Measurements from ENCODE around the gene CCDC15.
A peak's percentile ranks its signal among the peaks of the same experiment; 100 is the strongest.
"Not testable (repeated sequence)": the region's sequence is repeated elsewhere in the genome, so short reads cannot be mapped to it uniquely, and the experiment has no call there.

Gene CCDC15

DNA sequence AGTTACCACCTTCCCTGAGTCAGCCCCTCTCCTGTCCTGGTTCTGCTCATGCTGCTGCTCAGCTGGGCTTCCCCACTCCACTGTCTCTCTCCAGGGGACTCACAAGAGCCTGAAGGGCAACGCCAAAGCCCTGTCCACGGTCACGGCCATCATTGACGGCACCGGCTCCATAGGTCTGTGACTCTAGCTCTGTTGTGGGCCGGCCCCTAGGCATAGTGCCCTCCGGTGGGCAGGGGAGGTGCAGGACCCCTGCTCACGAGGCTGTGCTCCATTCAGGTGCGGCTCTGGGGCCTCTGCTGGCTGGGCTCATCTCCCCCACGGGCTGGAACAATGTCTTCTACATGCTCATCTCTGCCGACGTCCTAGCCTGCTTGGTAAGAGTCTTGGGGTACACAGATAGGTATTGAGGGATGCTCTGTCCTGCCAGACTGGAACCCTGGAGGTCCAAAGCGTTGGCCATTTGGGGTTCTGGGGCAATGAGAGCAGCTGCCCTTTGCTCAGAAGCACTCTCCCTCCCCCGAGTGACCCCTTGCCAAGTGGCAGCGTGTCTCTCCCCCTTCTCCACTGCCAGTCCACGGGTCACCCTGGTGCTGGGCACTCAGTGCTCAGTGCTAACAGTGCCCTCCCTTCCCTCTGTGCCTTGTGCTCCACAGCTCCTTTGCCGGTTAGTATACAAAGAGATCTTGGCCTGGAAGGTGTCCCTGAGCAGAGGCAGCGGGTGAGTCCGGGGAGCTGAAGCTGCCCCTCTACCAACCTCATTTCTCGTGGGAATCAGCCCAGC, 131.5 kb downstream of the CCDC15 start:
- peaks cover 37% of the 10 kb centered on the region for H3K36me3 ChIP-seq (ENCODE audit: low read depth)

DNA sequence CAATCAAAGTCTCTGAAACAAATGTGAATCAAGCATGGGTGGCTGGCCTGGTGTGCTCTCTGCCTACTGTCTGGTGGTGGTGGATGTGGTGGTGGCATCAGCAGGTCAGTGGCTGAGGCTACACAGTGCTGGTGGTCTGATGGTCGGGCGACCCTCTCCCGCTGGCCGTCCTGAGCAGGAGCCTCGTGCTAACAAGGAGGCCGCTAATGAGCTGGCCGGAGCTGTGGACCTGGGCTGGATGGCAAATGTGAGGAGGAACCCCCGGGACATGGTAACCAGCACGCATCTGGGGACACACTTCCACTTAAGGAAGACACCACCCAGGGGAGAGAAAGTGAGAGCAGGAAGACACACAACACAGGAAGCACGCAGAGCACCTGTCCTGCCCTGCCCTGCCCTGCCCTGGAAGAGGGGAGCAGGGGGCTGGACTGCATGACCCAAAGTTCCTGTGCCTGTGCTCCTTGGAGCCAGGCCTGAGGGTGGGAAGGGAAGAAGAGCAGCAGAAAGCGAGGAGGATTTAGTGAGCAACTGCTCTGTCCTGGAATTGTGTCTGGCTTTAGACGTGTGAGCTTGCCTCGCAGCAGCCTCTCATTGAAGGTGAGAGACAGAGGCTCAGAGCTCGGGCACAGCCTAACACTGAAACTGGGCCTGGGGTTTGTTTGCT, 132.8 kb downstream of the CCDC15 start:
- Histone ChIP-seq H3K36me3 (ENCODE audit: low read depth) (peaks cover 37% of the 10 kb centered on the region), H3K27ac (ENCODE audit: poor library complexity, severe bottlenecking) (peak overlapping the region; percentile 16), H3K4me3 (ENCODE audit: severe bottlenecking) (no peak overlapping the region), H3K9me3 (ENCODE audit: severe bottlenecking) (no peaks in the 10 kb centered on the region), H3K27me3 (ENCODE audit: insufficient read depth, poor library complexity, severe bottlenecking) (no peaks in the 10 kb centered on the region), H3K4me1 (ENCODE audit: insufficient read depth, poor library complexity, severe bottlenecking) (peaks cover 25% of the 10 kb centered on the region)
- TF ChIP-seq, protein P1, sequence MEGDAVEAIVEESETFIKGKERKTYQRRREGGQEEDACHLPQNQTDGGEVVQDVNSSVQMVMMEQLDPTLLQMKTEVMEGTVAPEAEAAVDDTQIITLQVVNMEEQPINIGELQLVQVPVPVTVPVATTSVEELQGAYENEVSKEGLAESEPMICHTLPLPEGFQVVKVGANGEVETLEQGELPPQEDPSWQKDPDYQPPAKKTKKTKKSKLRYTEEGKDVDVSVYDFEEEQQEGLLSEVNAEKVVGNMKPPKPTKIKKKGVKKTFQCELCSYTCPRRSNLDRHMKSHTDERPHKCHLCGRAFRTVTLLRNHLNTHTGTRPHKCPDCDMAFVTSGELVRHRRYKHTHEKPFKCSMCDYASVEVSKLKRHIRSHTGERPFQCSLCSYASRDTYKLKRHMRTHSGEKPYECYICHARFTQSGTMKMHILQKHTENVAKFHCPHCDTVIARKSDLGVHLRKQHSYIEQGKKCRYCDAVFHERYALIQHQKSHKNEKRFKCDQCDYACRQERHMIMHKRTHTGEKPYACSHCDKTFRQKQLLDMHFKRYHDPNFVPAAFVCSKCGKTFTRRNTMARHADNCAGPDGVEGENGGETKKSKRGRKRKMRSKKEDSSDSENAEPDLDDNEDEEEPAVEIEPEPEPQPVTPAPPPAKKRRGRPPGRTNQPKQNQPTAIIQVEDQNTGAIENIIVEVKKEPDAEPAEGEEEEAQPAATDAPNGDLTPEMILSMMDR (IDR thresholded peaks at IDR 0.05; ENCODE audit: poor library complexity, severe bottlenecking), result no peak
- ATAC-seq (ENCODE audit: low read depth) (no peak), DNase-seq (ENCODE audit: low spot score) (no peak)

More for the DNA sequence above, 131.5 kb downstream of the CCDC15 start:
- H3K27ac ChIP-seq (ENCODE audit: poor library complexity, severe bottlenecking), result no peak overlapping the region
- no peaks in the 10 kb centered on the region for H3K9me3 ChIP-seq (ENCODE audit: severe bottlenecking)
- H3K27me3 ChIP-seq (ENCODE audit: insufficient read depth, poor library complexity, severe bottlenecking), result no peaks in the 10 kb centered on the region
- ATAC-seq (ENCODE audit: low read depth) (no peak), DNase-seq (ENCODE audit: low spot score) (no peak)
- no peak overlapping the region for H3K4me3 ChIP-seq (ENCODE audit: severe bottlenecking)
- TF ChIP-seq, protein P1 (IDR thresholded peaks at IDR 0.05; ENCODE audit: poor library complexity, severe bottlenecking), result no peak
- peaks cover 17% of the 10 kb centered on the region for H3K4me1 ChIP-seq (ENCODE audit: insufficient read depth, poor library complexity, severe bottlenecking)

DNA sequence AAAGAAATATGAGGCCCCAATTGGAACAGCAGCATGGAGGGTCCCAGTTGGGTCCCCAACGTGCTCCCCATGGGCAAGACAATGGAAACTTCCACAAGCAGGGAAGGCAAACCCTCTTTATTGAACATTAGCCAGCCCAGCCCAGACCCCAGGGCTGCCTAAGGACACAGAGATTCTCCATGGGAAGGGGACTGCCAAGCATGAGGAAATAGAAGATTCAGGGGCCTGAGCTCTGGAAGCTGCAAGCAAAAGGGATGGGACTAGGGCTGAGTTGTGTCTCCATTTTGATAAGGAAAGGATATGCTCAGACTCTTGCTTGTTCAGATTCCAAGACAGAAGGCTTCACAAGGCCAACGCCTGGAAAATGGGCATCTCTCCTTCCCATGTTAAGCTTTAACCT, 134.1 kb downstream of the CCDC15 start:
- Histone ChIP-seq H3K4me3 (ENCODE audit: severe bottlenecking) (no peak overlapping the region), H3K4me1 (ENCODE audit: insufficient read depth, poor library complexity, severe bottlenecking) (peaks cover 16% of the 10 kb centered on the region), H3K9me3 (ENCODE audit: severe bottlenecking) (no peaks in the 10 kb centered on the region), H3K27me3 (ENCODE audit: insufficient read depth, poor library complexity, severe bottlenecking) (no peaks in the 10 kb centered on the region), H3K27ac (ENCODE audit: poor library complexity, severe bottlenecking) (peak overlapping the region; percentile 16), H3K36me3 (ENCODE audit: low read depth) (peaks cover 30% of the 10 kb centered on the region)
- TF ChIP-seq, protein P1 (IDR thresholded peaks at IDR 0.05; ENCODE audit: poor library complexity, severe bottlenecking), result no peak
- ATAC-seq (ENCODE audit: low read depth) (no peak), DNase-seq (ENCODE audit: low spot score) (no peak)

DNA sequence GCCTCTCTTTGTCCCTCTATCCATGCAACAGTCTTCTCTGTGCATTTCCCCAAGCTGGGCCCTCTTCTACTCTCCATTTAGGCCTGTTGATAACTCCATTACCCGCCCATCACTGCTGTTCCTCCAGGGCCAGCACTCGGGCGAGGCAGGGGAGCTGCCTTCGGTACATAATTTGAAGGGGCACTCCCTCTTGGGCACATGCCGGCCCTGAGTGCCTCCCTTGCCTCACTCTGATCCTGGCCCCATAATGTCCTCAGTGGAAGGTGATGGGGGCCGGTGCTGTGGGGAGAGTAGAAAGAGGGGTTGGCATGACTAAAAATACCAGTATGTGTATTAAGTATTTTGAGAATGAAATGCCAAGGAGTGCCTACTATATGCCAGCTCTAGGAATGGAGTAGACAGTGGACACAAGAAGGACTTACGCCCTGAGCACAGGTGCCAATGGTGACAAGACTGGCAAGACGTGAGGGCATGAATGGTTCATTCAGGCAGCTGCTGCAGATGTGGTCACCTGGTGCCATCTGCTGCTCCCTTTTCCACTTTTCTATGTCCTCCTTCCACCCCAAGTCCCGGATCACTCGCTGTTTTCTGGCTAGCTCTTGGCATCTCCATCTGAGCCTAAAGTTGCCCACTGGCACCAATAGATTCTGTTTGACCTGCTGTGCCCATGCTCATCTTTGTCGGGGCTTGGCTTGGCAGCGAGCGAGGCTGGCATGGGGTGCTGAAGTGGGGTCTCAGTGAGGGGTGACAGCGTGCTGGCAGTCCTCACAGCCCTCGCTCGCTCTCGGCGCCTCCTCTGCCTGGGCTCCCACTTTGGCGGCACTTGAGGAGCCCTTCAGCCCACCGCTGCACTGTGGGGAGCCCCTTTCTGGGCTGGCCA, 134.8 kb downstream of the CCDC15 start:
- H3K4me1 ChIP-seq (ENCODE audit: insufficient read depth, poor library complexity, severe bottlenecking), result peaks cover 10% of the 10 kb centered on the region
- H3K27ac ChIP-seq (ENCODE audit: poor library complexity, severe bottlenecking), result peak overlapping the region; percentile 16
- TF ChIP-seq, protein P1 (IDR thresholded peaks at IDR 0.05; ENCODE audit: poor library complexity, severe bottlenecking), result no peak
- DNase-seq (ENCODE audit: low spot score) (no peak), ATAC-seq (ENCODE audit: low read depth) (no peak)
- H3K27me3 ChIP-seq (ENCODE audit: insufficient read depth, poor library complexity, severe bottlenecking), result no peaks in the 10 kb centered on the region
- H3K36me3 ChIP-seq (ENCODE audit: low read depth), result peaks cover 30% of the 10 kb centered on the region
- H3K9me3 ChIP-seq (ENCODE audit: severe bottlenecking), result no peaks in the 10 kb centered on the region
- no peak overlapping the region for H3K4me3 ChIP-seq (ENCODE audit: severe bottlenecking)

DNA sequence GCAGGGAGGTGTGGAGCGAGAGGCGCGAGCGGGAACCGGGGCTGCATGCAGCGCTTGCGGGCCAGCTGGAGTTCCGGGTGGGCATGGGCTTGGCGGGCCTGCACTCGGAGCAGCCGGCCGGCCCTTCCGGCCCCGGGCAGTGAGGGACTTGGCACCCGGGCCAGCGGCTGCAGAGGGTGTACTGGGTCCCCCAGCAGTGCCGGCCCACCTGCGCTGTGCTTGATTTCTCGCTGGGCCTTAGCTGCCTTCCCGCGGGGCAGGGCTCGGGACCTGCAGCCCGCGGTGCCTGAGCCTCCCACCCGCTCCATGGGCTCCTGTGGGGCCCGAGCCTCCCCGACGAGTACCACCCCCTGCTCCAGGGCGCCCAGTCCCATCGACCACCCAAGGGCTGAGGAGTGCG, 135.5 kb downstream of the CCDC15 start:
- H3K27me3 ChIP-seq (ENCODE audit: insufficient read depth, poor library complexity, severe bottlenecking); H3K27ac ChIP-seq (ENCODE audit: poor library complexity, severe bottlenecking); H3K9me3 ChIP-seq (ENCODE audit: severe bottlenecking); ATAC-seq (ENCODE audit: low read depth); DNase-seq (ENCODE audit: low spot score); H3K4me1 ChIP-seq (ENCODE audit: insufficient read depth, poor library complexity, severe bottlenecking); H3K4me3 ChIP-seq (ENCODE audit: severe bottlenecking): not testable (repeated sequence)
- H3K36me3 ChIP-seq (ENCODE audit: low read depth), result peaks cover 25% of the 10 kb centered on the region

DNA sequence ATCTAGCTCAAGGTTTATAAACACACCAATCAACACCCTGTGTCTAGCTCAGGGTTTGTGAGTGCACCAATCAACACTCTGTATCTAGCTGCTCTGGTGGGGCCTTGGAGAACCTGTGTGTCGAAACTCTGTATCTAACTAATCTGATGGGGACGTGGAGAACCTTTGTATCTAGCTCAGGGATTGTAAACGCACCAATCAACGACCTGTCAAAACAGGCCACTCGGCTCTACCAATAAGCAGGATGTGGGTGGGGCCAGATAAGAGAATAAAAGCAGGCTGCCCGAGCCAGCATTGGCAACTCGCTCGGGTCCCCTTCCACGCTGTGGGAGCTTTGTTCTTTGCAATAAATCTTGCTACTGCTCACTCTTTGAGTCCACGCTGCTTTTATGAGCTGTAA, 136.1 kb downstream of the CCDC15 start:
- H3K36me3 ChIP-seq (ENCODE audit: low read depth), result peaks cover 21% of the 10 kb centered on the region
- not testable (repeated sequence) for H3K27me3 ChIP-seq (ENCODE audit: insufficient read depth, poor library complexity, severe bottlenecking); H3K27ac ChIP-seq (ENCODE audit: poor library complexity, severe bottlenecking); H3K4me3 ChIP-seq (ENCODE audit: severe bottlenecking); H3K4me1 ChIP-seq (ENCODE audit: insufficient read depth, poor library complexity, severe bottlenecking); ATAC-seq (ENCODE audit: low read depth); DNase-seq (ENCODE audit: low spot score); H3K9me3 ChIP-seq (ENCODE audit: severe bottlenecking)
